Neural progenitor cell (in vitro differentiated cells): ENCODE results near the gene ASCL3. TPM values are rescaled to one million over a fixed set of nuclear protein-coding genes. Genes with fewer than 3 reads are reported as not detected.
"Not testable (repeated sequence)": the region's sequence is repeated elsewhere in the genome, so short reads cannot be mapped to it uniquely, and the experiment has no call there.

ENCODE experiments used
- DNase-seq: peaks from one replicate; pipeline ENCODE4 v3.0.0-alpha.2; 2016; ENCODE audit warnings: low spot score
- H2AFZ ChIP-seq: fragments of 200-600 bp; sonication (generic); replicated peaks from 2 replicates; pipeline ENCODE4 v1.6.1; 2016; ENCODE audit warnings: antibody characterized with exemption
- H3F3A ChIP-seq: fragments of 200-600 bp; sonication (generic); 2 replicates; pipeline ENCODE4 v1.6.1; 2016; ENCODE audit warnings: antibody characterized with exemption, low read depth
- H3K27ac ChIP-seq: fragments of 200-600 bp; sonication (generic); 2 replicates; pipeline ENCODE4 v1.5.1; 2016; ENCODE audit warnings: mild to moderate bottlenecking
- H3K27me3 ChIP-seq: fragments of 200-600 bp; sonication (generic); 2 replicates; pipeline ENCODE4 v1.6.1; 2016; ENCODE audit warnings: mild to moderate bottlenecking, moderate library complexity
- H3K36me3 ChIP-seq: fragments of 200-600 bp; sonication (generic); 2 replicates; pipeline ENCODE4 v1.5.1; 2016
- H3K4me1 ChIP-seq: fragments of 200-600 bp; sonication (generic); 2 replicates; pipeline ENCODE4 v1.6.1; 2016; ENCODE audit warnings: mixed run types
- H3K4me2 ChIP-seq: fragments of 200-600 bp; sonication (generic); 2 replicates; pipeline ENCODE4 v1.6.1; 2016
- H3K4me3 ChIP-seq: fragments of 200-600 bp; sonication (generic); 2 replicates; pipeline ENCODE4 v1.5.1; 2016
- H3K79me2 ChIP-seq: fragments of 200-600 bp; sonication (generic); 2 replicates; pipeline ENCODE4 v1.6.1; 2016; ENCODE audit warnings: low read depth
- H3K9ac ChIP-seq: fragments of 200-600 bp; sonication (generic); 2 replicates; pipeline ENCODE4 v1.6.1; 2016
- H3K9me3 ChIP-seq: fragments of 200-600 bp; sonication (generic); 2 replicates; pipeline ENCODE4 v1.5.1; 2016; ENCODE audit warnings: low read depth
- H4K20me1 ChIP-seq: fragments of 200-600 bp; sonication (generic); 2 replicates; pipeline ENCODE4 v1.6.1; 2016; ENCODE audit warnings: low read depth
- H3K27ac Mint-ChIP-seq: 3 replicates; pipeline ENCODE4 v1.8.0; 2021; ENCODE audit warnings: mixed read lengths
- H3K27me3 Mint-ChIP-seq: 2 replicates; pipeline ENCODE4 v1.8.0; 2022; ENCODE audit warnings: low read depth, mild to moderate bottlenecking, inconsistent platforms, moderate library complexity, mixed read lengths; ENCODE audit not compliant: insufficient read depth
- H3K36me3 Mint-ChIP-seq: 3 replicates; pipeline ENCODE4 v1.8.0; 2021; ENCODE audit warnings: mixed read lengths
- H3K4me1 Mint-ChIP-seq: 3 replicates; pipeline ENCODE4 v1.8.0; 2021; ENCODE audit warnings: mixed read lengths
- H3K4me3 Mint-ChIP-seq: 3 replicates; pipeline ENCODE4 v1.8.0; 2021; ENCODE audit warnings: mild to moderate bottlenecking, moderate library complexity, mixed read lengths
- H3K9me3 Mint-ChIP-seq: 3 replicates; pipeline ENCODE4 v1.8.0; 2020; ENCODE audit warnings: mixed read lengths
- CTCF ChIP-seq: fragments of 200-600 bp; sonication (generic); IDR thresholded peaks from 2 replicates; pipeline ENCODE4 v1.5.1; 2017; ENCODE audit warnings: antibody characterized with exemption, mild to moderate bottlenecking
- EZH2 ChIP-seq: fragments of 200-600 bp; sonication (generic); IDR thresholded peaks from 2 replicates; pipeline ENCODE4 v1.6.1; 2017; ENCODE audit warnings: antibody characterized with exemption, mild to moderate bottlenecking, moderate library complexity
- EZH2phosphoT487 ChIP-seq: fragments of 200-600 bp; sonication (generic); IDR thresholded peaks from 2 replicates; pipeline ENCODE4 v1.6.1; 2017; ENCODE audit warnings: antibody characterized with exemption
- small RNA-seq: library from RNA; depleted of rRNA; stranded (forward); fragments of <200 nt; gene quantifications from one replicate; pipeline ENCODE3, GENCODE V24; 2015
- total RNA-seq: library from RNA; depleted of rRNA; stranded (reverse); fragments of >200 nt; gene quantifications from 2 replicates; pipeline ENCODE4 v1.2.3, GENCODE V29; 2015; ENCODE audit warnings: low replicate concordance

The ASCL3 gene
- total RNA-seq, 1 donor from 2014 or later, result not detected

- H3K9ac ChIP-seq, result no peak overlapping the region
- Mint-ChIP-seq H3K4me1 (peaks cover 13% of the 10 kb centered on the region), H3K4me3 (no peak overlapping the region), H3K27ac (no peak overlapping the region), H3K36me3 (peaks cover 3% of the 10 kb centered on the region), H3K9me3 (peaks cover 12% of the 10 kb centered on the region), H3K27me3 (no peaks in the 10 kb centered on the region)
- no peak for TF ChIP-seq EZH2phosphoT487
- TF ChIP-seq CTCF, result no peak
- no peak for TF ChIP-seq EZH2
- H3K4me2 ChIP-seq, result no peak overlapping the region
- no peaks in the 10 kb centered on the region for H4K20me1 ChIP-seq
- no peak overlapping the region for H3K27ac ChIP-seq
- no peaks in the 10 kb centered on the region for H3K9me3 ChIP-seq
- peaks cover 25% of the 10 kb centered on the region for H3K27me3 ChIP-seq
- no peak for DNase-seq
- peaks cover 24% of the 10 kb centered on the region for H3F3A ChIP-seq
- no peaks in the 10 kb centered on the region for H3K4me1 ChIP-seq
- no peak overlapping the region for H3K4me3 ChIP-seq
- no peak overlapping the region for H2AFZ ChIP-seq
- H3K36me3 ChIP-seq, result no peaks in the 10 kb centered on the region
- H3K79me2 ChIP-seq, result no peaks in the 10 kb centered on the region
These were observed 37.2 kb downstream of the ASCL3 start for GRCh38 chr11:8905528-8906165.

GRCh38 chr11:8899119-8899753 lies 43.6 kb downstream of the ASCL3 start:
- Histone ChIP-seq H3K4me2 (no peak overlapping the region), H3K9ac (no peak overlapping the region), H3K27me3 (no peaks in the 10 kb centered on the region), H3K4me3 (no peak overlapping the region), H4K20me1 (no peaks in the 10 kb centered on the region), H3K4me1 (no peaks in the 10 kb centered on the region), H3K36me3 (no peaks in the 10 kb centered on the region), H3K9me3 (peaks cover 11% of the 10 kb centered on the region), H3K27ac (no peak overlapping the region), H3K79me2 (no peaks in the 10 kb centered on the region), H2AFZ (no peak overlapping the region), H3F3A (no peaks in the 10 kb centered on the region)
- TF ChIP-seq EZH2phosphoT487 (no peak), CTCF (no peak), EZH2 (no peak)
- DNase-seq, result no peak
- peaks cover 8% of the 10 kb centered on the region for H3K36me3 Mint-ChIP-seq
- H3K27ac Mint-ChIP-seq, result no peak overlapping the region
- H3K9me3 Mint-ChIP-seq, result peaks cover 26% of the 10 kb centered on the region
- no peak overlapping the region for H3K4me3 Mint-ChIP-seq
- H3K27me3 Mint-ChIP-seq, result no peaks in the 10 kb centered on the region
- no peaks in the 10 kb centered on the region for H3K4me1 Mint-ChIP-seq

GRCh38 chr11:8891185-8891584 lies 51.6 kb downstream of the ASCL3 start:
- not testable (repeated sequence) for H3K4me1 ChIP-seq, H3K36me3 Mint-ChIP-seq, H4K20me1 ChIP-seq, H3K27ac Mint-ChIP-seq, H3K4me2 ChIP-seq, H3F3A ChIP-seq, H2AFZ ChIP-seq, H3K9me3 ChIP-seq, H3K4me3 Mint-ChIP-seq, H3K27me3 ChIP-seq, H3K9ac ChIP-seq, H3K27me3 Mint-ChIP-seq, H3K4me3 ChIP-seq, H3K27ac ChIP-seq, H3K79me2 ChIP-seq, DNase-seq, H3K36me3 ChIP-seq, H3K4me1 Mint-ChIP-seq
- H3K9me3 Mint-ChIP-seq, result peaks cover 24% of the 10 kb centered on the region

Small RNA genes lying within 50 kb of the gene (small RNA-seq; reads per million reads assigned to genes)
- gene RF00019, result not detected

Other genes with a start within 250 kb of the ASCL3 start
- gene AKIP1, start 31.8 kb downstream of the ASCL3 start, total RNA-seq, result 45.6 and 53.7 TPM in 2 replicates
- not detected in 2 replicates for gene C11orf16, start 10.1 kb downstream of the ASCL3 start, total RNA-seq
- gene TMEM9B, start 21.4 kb upstream of the ASCL3 start, total RNA-seq, result 16.0 and 17.6 TPM in 2 replicates
- gene NRIP3, start 61.0 kb upstream of the ASCL3 start, total RNA-seq, result 38.1 and 42.7 TPM in 2 replicates
- gene SCUBE2, start 148.6 kb upstream of the ASCL3 start, total RNA-seq, result 21.2 and 42.1 TPM in 2 replicates